ENCODE results near the gene PARL. TPM values are rescaled to one million over a fixed set of nuclear protein-coding genes. Genes with fewer than 3 reads are reported as not detected.

The PARL gene
- total and polyA plus RNA-seq, 12 donors: 29.4 to 119 (median 55.6) TPM

DNA sequence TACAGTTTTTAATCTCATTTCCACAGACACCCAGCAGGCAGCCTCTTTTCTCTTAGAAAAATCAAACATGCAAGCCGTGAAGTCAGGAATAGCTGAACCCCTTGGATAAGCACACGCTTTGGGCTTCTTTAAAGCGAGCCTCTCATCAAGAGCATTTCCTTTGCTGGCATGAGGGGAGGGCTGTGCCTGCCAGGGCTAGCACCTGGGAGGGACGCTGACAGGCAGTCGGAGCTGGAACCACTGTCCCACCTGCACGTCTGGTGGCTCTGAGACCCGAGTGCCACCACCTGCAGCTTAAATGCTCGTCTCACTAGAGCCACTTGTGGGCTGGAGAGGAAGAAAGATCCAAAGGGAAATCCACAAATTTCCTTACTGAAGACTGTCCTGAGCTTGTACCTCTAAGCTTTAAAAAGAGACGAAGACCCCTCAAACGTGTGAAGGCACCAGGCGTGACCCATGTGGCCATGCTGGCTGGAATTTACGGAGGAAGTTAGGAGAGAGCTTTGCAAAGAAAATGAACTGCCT is 68.7 kb downstream of the PARL start:
- no peak overlapping the region for H3K27ac ChIP-seq
- no peak for TF ChIP-seq POLR2A (IDR thresholded peaks at IDR 0.05)
- TF ChIP-seq, protein P1, sequence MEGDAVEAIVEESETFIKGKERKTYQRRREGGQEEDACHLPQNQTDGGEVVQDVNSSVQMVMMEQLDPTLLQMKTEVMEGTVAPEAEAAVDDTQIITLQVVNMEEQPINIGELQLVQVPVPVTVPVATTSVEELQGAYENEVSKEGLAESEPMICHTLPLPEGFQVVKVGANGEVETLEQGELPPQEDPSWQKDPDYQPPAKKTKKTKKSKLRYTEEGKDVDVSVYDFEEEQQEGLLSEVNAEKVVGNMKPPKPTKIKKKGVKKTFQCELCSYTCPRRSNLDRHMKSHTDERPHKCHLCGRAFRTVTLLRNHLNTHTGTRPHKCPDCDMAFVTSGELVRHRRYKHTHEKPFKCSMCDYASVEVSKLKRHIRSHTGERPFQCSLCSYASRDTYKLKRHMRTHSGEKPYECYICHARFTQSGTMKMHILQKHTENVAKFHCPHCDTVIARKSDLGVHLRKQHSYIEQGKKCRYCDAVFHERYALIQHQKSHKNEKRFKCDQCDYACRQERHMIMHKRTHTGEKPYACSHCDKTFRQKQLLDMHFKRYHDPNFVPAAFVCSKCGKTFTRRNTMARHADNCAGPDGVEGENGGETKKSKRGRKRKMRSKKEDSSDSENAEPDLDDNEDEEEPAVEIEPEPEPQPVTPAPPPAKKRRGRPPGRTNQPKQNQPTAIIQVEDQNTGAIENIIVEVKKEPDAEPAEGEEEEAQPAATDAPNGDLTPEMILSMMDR (IDR thresholded peaks at IDR 0.05): no peak
- H3K4me3 ChIP-seq: no peak overlapping the region
- WGBS, 4 donors: 86 to 96% (median 88%) methylated on average over 12 of the region's 12 CpGs
- H3K4me1 ChIP-seq (replicated peaks in 1 of 2): peaks cover 0 to 5% of the 10 kb centered on the region in 2 donors
- DNase-seq: peak in 1 of 7 donors; percentile 1
- no peaks in the 10 kb centered on the region for H3K9me3 ChIP-seq (replicated peaks in 1 of 3)
- H3K36me3 ChIP-seq (replicated peaks in 1 of 2): peaks cover 0 to 5% of the 10 kb centered on the region in 2 donors
- no peaks in the 10 kb centered on the region for H3K27me3 ChIP-seq
- intact Hi-C loops (cut with DNase I): no loop called here

DNA sequence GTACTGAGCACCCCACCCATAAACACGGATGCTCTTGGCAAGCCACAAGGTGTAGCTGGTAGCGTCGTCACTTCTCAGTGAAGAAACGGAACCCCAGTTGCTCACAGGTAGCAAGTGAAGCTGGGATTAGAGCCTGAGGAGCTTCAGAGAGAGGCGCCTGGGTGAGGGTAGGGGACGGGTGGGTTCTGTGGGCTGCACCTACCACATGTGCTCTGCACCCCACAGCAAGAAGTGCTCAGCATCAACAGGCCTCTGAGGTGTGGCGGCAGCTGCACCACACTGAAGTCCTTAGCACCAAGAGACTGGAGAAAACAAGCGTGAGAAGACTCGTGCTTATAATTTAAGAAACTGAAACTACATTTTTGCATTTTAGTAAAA is 69.1 kb downstream of the PARL start:
- H3K36me3 ChIP-seq (replicated peaks in 1 of 2): peaks cover 0 to 10% of the 10 kb centered on the region in 2 donors
- TF ChIP-seq, protein P1 (IDR thresholded peaks at IDR 0.05): no peak
- TF ChIP-seq POLR2A (IDR thresholded peaks at IDR 0.05): no peak
- H3K27ac ChIP-seq: no peak overlapping the region
- intact Hi-C loops (cut with DNase I): no loop called here
- no peaks in the 10 kb centered on the region for H3K27me3 ChIP-seq
- DNase-seq: no peak
- no peak overlapping the region for H3K4me3 ChIP-seq
- 78 to 90% (median 85%) methylated on average over 9 of the region's 9 CpGs for WGBS, 4 donors
- no peaks in the 10 kb centered on the region for H3K9me3 ChIP-seq (replicated peaks in 1 of 3)
- peaks cover 0 to 5% of the 10 kb centered on the region in 2 donors for H3K4me1 ChIP-seq (replicated peaks in 1 of 2)

DNA sequence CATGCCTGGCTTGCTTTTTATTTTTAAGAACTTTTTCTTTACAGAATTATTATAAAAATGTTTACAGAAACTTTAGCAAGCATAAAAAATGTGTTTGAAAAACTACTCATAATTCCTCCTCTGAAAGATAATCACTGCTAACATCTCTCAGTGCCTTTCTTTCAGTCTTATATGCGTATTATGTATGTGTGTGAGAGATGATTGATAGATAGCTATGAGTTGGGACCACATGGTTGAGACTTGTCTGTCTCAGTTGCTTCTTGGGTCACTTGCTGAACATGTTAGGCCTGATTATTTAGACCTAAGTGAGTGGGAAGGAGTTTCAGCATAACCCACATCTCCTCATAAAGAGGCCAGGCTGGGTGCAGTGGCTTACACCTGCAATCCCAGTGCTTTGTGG is 70.4 kb downstream of the PARL start:
- H3K9me3 ChIP-seq (replicated peaks in 1 of 3): no peaks in the 10 kb centered on the region
- 96 to 100% (median 100%) methylated on average over 1 of the region's 1 CpG for WGBS, 4 donors
- H3K4me1 ChIP-seq (replicated peaks in 1 of 2): peaks cover 0 to 5% of the 10 kb centered on the region in 2 donors
- H3K27ac ChIP-seq: no peak overlapping the region
- H3K4me3 ChIP-seq: no peak overlapping the region
- intact Hi-C loops (cut with DNase I): no loop called here
- DNase-seq: no peak
- no peak for TF ChIP-seq POLR2A (IDR thresholded peaks at IDR 0.05)
- TF ChIP-seq, protein P1 (IDR thresholded peaks at IDR 0.05): no peak
- peaks cover 0 to 23% of the 10 kb centered on the region in 2 donors for H3K36me3 ChIP-seq (replicated peaks in 1 of 2)
- H3K27me3 ChIP-seq: no peaks in the 10 kb centered on the region

GRCh38 chr3:183812761-183813445 is 71.8 kb downstream of the PARL start:
- Histone ChIP-seq H3K36me3 (replicated peaks in 1 of 2) (peaks cover 0 to 32% of the 10 kb centered on the region in 2 donors), H3K27ac (no peak overlapping the region), H3K9me3 (replicated peaks in 1 of 3) (no peaks in the 10 kb centered on the region), H3K4me3 (no peak overlapping the region), H3K27me3 (no peaks in the 10 kb centered on the region), H3K4me1 (replicated peaks in 1 of 2) (peaks cover 0 to 5% of the 10 kb centered on the region in 2 donors)
- TF ChIP-seq, protein P1 (IDR thresholded peaks at IDR 0.05): no peak
- TF ChIP-seq POLR2A (IDR thresholded peaks at IDR 0.05): no peak
- DNase-seq: no peak
- intact Hi-C loops (cut with DNase I): no loop called here
- 74 to 86% (median 86%) methylated on average over 7 to 8 of the region's 8 CpGs for WGBS, 4 donors
